ENCODE measurements around the gene STK32B.

GRCh38 chr4:5192678-5193077, 141.4 kb downstream of the STK32B start:
- TF ChIP-seq EZH2phosphoT487 (IDR thresholded peaks at IDR 0.05; ENCODE audit: borderline replicate concordance, low read depth, low read length) = no peak
- TF ChIP-seq, protein P1, sequence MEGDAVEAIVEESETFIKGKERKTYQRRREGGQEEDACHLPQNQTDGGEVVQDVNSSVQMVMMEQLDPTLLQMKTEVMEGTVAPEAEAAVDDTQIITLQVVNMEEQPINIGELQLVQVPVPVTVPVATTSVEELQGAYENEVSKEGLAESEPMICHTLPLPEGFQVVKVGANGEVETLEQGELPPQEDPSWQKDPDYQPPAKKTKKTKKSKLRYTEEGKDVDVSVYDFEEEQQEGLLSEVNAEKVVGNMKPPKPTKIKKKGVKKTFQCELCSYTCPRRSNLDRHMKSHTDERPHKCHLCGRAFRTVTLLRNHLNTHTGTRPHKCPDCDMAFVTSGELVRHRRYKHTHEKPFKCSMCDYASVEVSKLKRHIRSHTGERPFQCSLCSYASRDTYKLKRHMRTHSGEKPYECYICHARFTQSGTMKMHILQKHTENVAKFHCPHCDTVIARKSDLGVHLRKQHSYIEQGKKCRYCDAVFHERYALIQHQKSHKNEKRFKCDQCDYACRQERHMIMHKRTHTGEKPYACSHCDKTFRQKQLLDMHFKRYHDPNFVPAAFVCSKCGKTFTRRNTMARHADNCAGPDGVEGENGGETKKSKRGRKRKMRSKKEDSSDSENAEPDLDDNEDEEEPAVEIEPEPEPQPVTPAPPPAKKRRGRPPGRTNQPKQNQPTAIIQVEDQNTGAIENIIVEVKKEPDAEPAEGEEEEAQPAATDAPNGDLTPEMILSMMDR (conservative IDR thresholded peaks at IDR 0.05; ENCODE audit: low read length) = no peak
